K562 (cell line): ENCODE results near the gene ICAM2. TPM values are rescaled to one million over a fixed set of nuclear protein-coding genes. Genes with fewer than 3 reads are reported as not detected.

Experiments
- CBFB ChIP-seq: sonication (generic); formaldehyde crosslinking; IDR thresholded peaks from 2 replicates; pipeline ENCODE4 v1.4.0; 2020; ENCODE audit warnings: mild to moderate bottlenecking, missing genetic modification reagents
- CGGBP1 ChIP-seq: fragments of 250-450 bp; sonication (Bioruptor Pico); IDR thresholded peaks from 2 replicates; pipeline ENCODE4 v1.9.0; 2021; ENCODE audit warnings: mild to moderate bottlenecking
- CHD4 ChIP-seq: fragments of 200-600 bp; sonication (generic); IDR thresholded peaks from 3 replicates; pipeline ENCODE4 v1.6.1; 2012; ENCODE audit warnings: low read depth, mild to moderate bottlenecking, mixed read lengths, low read length, inconsistent platforms; ENCODE audit not compliant: insufficient read depth, insufficient replicate concordance, poor library complexity, severe bottlenecking
- FOXP4 ChIP-seq: sonication (generic); formaldehyde crosslinking; IDR thresholded peaks from 2 replicates; pipeline ENCODE4 v1.8.0; 2022; ENCODE audit warnings: mild to moderate bottlenecking, missing genetic modification reagents, borderline replicate concordance
- NKRF ChIP-seq: fragments of 450-650 bp; IDR thresholded peaks from 2 replicates; pipeline ENCODE4 v1.6.1; 2016; ENCODE audit warnings: borderline replicate concordance
- PHF8 ChIP-seq: fragments of 200-600 bp; sonication (generic); IDR thresholded peaks from 2 replicates; pipeline ENCODE4 v1.6.1; 2012; ENCODE audit warnings: mixed run types, mild to moderate bottlenecking, inconsistent platforms, low read length, moderate library complexity, borderline replicate concordance
- STAT5B ChIP-seq: fragments of 250-450 bp; sonication (Bioruptor Pico); IDR thresholded peaks from 2 replicates; pipeline ENCODE4 v1.8.0; 2021; ENCODE audit warnings: mild to moderate bottlenecking, inconsistent platforms
- TRIM24 ChIP-seq, 2 experiments: fragments of 450-650 bp; IDR thresholded peaks; 2 replicates each; pipeline ENCODE4 v1.6.1; 2016
- ZNF165 ChIP-seq: fragments of 250-450 bp; sonication (Bioruptor Pico); IDR thresholded peaks from 2 replicates; pipeline ENCODE4 v1.4.0; 2020; ENCODE audit warnings: borderline replicate concordance
- ZNF655 ChIP-seq: fragments of 250-450 bp; sonication (Bioruptor Pico); IDR thresholded peaks from 2 replicates; pipeline ENCODE4 v1.5.0; 2021
- polyA plus RNA-seq, 8 experiments: library from polyadenylated mRNA; depleted of rRNA in 4 of 8; stranded (reverse) in 5 of 8; unstranded in 3 of 8; fragments of >200 nt; fragmentation: Nextera tagmentation in 2 of 8; fragmentation: Illumina TruSeq in 1 of 8; extraction: Ambion mirVana in 2 of 8; extraction: Trizol in 1 of 8; gene quantifications; 2 replicates each; pipeline versions ENCODE4 v1.2.1 to v1.2.3, GENCODE V29; 2011 to 2014; ENCODE audit warnings: inconsistent platforms in 1 of 8, missing spikeins in 1 of 8
- total RNA-seq, 7 experiments: library from RNA; depleted of rRNA in 6 of 7; stranded (reverse); fragments of >200 nt in 6 of 7; fragmentation: Illumina TruSeq in 2 of 7; extraction: Trizol in 2 of 7; gene quantifications; 2 replicates each; pipeline versions ENCODE4 v1.2.1 to v1.2.3, GENCODE V29; 2011 to 2021; ENCODE audit warnings: low replicate concordance in 1 of 7
- TF ChIP-seq, protein P1 (sequence below): sonication (generic); formaldehyde crosslinking; IDR thresholded peaks from 2 replicates; pipeline ENCODE4 v1.8.1; 2022; ENCODE audit warnings: missing genetic modification reagents
- TF ChIP-seq, protein P2 (sequence below): fragments of 250-450 bp; sonication (Bioruptor Pico); IDR thresholded peaks from 2 replicates; pipeline ENCODE4 v1.4.0; 2020; ENCODE audit warnings: mild to moderate bottlenecking
- TF ChIP-seq, protein P3 (sequence below): fragments of 250-450 bp; sonication (Bioruptor Pico); IDR thresholded peaks from 2 replicates; pipeline ENCODE4 v1.9.0; 2021; ENCODE audit warnings: mild to moderate bottlenecking, inconsistent platforms

The ICAM2 gene
- total and polyA plus RNA-seq, 9 of the 15 experiments (the other 6 are each of a cell fraction or from before 2014, with no cell fraction given), result 37.9 to 89.4 (median 60.6) TPM

DNA sequence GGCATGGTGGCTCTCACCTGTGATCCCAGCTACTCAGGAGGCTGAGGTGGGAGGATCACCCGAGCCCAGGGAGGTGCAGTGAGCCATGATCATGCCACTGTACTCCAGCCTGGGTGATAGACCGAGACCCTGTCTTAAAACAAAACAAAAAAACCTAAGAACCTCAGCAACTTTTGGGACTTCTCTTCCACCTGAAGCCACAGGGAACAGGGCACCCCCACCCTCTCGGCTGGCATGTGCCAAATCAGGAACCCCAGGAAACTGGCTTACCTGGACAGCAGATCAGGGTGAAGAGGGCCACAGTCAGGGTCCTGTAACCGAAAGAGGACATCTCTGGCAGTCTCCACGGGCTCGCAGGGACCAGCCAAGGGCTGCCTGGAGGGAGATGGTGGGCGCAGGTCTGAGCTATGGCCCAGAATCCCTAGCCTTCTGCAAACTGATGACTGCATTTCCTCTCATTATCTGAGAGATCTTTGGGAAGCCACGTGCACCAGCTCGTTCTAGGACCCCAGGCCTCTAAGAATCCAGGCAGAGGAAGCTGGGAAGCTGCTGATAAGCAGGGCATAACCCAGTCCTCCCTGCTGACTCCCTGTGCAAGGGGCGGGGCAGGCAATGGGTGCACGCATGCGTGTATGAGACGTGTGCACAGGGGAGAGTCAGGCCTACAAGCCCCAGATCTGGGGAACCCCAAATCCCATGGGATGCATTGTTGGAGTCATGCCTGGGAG lies 13.9 kb downstream of the ICAM2 start (continued):
- TF ChIP-seq NKRF, result no peak
- TF ChIP-seq CGGBP1 (CRISPR knock-in tag), result no peak
- no peak for TF ChIP-seq ZNF165 (CRISPR knock-in tag)
- no peak for TF ChIP-seq STAT5B (CRISPR knock-in tag)
- TF ChIP-seq, protein P1, sequence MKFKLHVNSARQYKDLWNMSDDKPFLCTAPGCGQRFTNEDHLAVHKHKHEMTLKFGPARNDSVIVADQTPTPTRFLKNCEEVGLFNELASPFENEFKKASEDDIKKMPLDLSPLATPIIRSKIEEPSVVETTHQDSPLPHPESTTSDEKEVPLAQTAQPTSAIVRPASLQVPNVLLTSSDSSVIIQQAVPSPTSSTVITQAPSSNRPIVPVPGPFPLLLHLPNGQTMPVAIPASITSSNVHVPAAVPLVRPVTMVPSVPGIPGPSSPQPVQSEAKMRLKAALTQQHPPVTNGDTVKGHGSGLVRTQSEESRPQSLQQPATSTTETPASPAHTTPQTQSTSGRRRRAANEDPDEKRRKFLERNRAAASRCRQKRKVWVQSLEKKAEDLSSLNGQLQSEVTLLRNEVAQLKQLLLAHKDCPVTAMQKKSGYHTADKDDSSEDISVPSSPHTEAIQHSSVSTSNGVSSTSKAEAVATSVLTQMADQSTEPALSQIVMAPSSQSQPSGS, result no peak
- TF ChIP-seq, protein P2, sequence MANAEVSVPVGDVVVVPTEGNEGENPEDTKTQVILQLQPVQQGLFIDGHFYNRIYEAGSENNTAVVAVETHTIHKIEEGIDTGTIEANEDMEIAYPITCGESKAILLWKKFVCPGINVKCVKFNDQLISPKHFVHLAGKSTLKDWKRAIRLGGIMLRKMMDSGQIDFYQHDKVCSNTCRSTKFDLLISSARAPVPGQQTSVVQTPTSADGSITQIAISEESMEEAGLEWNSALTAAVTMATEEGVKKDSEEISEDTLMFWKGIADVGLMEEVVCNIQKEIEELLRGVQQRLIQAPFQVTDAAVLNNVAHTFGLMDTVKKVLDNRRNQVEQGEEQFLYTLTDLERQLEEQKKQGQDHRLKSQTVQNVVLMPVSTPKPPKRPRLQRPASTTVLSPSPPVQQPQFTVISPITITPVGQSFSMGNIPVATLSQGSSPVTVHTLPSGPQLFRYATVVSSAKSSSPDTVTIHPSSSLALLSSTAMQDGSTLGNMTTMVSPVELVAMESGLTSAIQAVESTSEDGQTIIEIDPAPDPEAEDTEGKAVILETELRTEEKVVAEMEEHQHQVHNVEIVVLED, result no peak
- peak; percentile 72; the same call in 1 of the 2 replicates for TF ChIP-seq CBFB (CRISPR knock-in tag)
- TF ChIP-seq CHD4, result no peak
- TF ChIP-seq FOXP4, result no peak
- peak in 1 of 2 experiments; percentile 58; a peak in 1 of 4 replicates for TF ChIP-seq TRIM24 (IDR thresholded peaks at IDR 0.05)
- peak; percentile 63; the same call in 1 of the 2 replicates for TF ChIP-seq PHF8
- TF ChIP-seq, protein P3, sequence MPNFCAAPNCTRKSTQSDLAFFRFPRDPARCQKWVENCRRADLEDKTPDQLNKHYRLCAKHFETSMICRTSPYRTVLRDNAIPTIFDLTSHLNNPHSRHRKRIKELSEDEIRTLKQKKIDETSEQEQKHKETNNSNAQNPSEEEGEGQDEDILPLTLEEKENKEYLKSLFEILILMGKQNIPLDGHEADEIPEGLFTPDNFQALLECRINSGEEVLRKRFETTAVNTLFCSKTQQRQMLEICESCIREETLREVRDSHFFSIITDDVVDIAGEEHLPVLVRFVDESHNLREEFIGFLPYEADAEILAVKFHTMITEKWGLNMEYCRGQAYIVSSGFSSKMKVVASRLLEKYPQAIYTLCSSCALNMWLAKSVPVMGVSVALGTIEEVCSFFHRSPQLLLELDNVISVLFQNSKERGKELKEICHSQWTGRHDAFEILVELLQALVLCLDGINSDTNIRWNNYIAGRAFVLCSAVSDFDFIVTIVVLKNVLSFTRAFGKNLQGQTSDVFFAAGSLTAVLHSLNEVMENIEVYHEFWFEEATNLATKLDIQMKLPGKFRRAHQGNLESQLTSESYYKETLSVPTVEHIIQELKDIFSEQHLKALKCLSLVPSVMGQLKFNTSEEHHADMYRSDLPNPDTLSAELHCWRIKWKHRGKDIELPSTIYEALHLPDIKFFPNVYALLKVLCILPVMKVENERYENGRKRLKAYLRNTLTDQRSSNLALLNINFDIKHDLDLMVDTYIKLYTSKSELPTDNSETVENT (CRISPR knock-in tag), result no peak
- no peak for TF ChIP-seq ZNF655 (CRISPR knock-in tag)
